Lower lobe of right lung (tissue), 2 donors: Measurements from ENCODE around the gene MSH5. TPM values are rescaled to one million over a fixed set of nuclear protein-coding genes. Genes with fewer than 3 reads are reported as not detected.

Experiments used
- ATAC-seq, 2 donors: fragments of 200-7000 bp; cut with Tn5 transposase; one replicate each; pipeline ENCODE4 v1.9.1; 2020 to 2022; ENCODE audit warnings: mild to moderate bottlenecking in 2 of 2, moderate library complexity in 2 of 2
- DNase-seq: peaks from one replicate; pipeline ENCODE4 v3.0.0-alpha.2; 2020
- H3K27ac ChIP-seq: fragments of 200-600 bp; one replicate; pipeline ENCODE4 v1.8.0; 2022
- H3K27me3 ChIP-seq: fragments of 200-600 bp; one replicate; pipeline ENCODE4 v1.8.0; 2022; ENCODE audit warnings: low read depth
- H3K36me3 ChIP-seq: fragments of 200-600 bp; one replicate; pipeline ENCODE4 v1.8.0; 2022; ENCODE audit warnings: mild to moderate bottlenecking
- H3K4me1 ChIP-seq: fragments of 200-600 bp; one replicate; pipeline ENCODE4 v1.8.0; 2022
- H3K4me3 ChIP-seq: fragments of 200-600 bp; one replicate; pipeline ENCODE4 v1.8.0; 2022; ENCODE audit warnings: mild to moderate bottlenecking
- H3K9me3 ChIP-seq: fragments of 200-600 bp; one replicate; pipeline ENCODE4 v1.8.0; 2022
- CTCF ChIP-seq: fragments of 200-600 bp; IDR thresholded peaks from one replicate; pipeline ENCODE4 v1.8.0; 2022; ENCODE audit warnings: antibody characterized with exemption, mild to moderate bottlenecking
- intact Hi-C: fragments of 100-400 bp; cut with DNase I; formaldehyde crosslinking; loops from one replicate; pipeline ENCODE4 v1.11.0; 2022
- total RNA-seq: library from RNA; stranded (reverse); fragmentation: NEBNext Ultra II Directional; extraction: Animal tissue kit (Norgen Biotek cat#: 25700); gene quantifications from one replicate; pipeline ENCODE4 v1.2.1, GENCODE V29; 2021
- donor health status: DM: no; HTN: yes; CAD: no; lungs with severe emphysema.

The MSH5 gene
- total RNA-seq, 1 donor from 2014 or later: 14.9 TPM

GRCh38 chr6:31692886-31693285 lies 46.9 kb upstream of the MSH5 start:
- DNase-seq: no peak
- H3K36me3 ChIP-seq: peaks cover 97% of the 10 kb centered on the region
- H3K4me3 ChIP-seq: no peak overlapping the region
- no peak for ATAC-seq
- H3K9me3 ChIP-seq: no peaks in the 10 kb centered on the region
- peaks cover 4% of the 10 kb centered on the region for H3K4me1 ChIP-seq
- no peak overlapping the region for H3K27ac ChIP-seq
- intact Hi-C loops: no loop called here
- H3K27me3 ChIP-seq: no peaks in the 10 kb centered on the region
- TF ChIP-seq CTCF: no peak

GRCh38 chr6:31693535-31693934 lies 46.3 kb upstream of the MSH5 start:
- Histone ChIP-seq H3K4me1 (peaks cover 4% of the 10 kb centered on the region), H3K27ac (no peak overlapping the region), H3K27me3 (no peaks in the 10 kb centered on the region), H3K36me3 (peaks cover 97% of the 10 kb centered on the region), H3K9me3 (no peaks in the 10 kb centered on the region), H3K4me3 (no peak overlapping the region)
- intact Hi-C loops: no loop called here
- ATAC-seq (no peak), DNase-seq (no peak)
- no peak for TF ChIP-seq CTCF

GRCh38 chr6:31697555-31697954 lies 42.2 kb upstream of the MSH5 start:
- DNase-seq (no peak), ATAC-seq (no peak)
- intact Hi-C loops: no loop called here
- no peak for TF ChIP-seq CTCF
- no peak overlapping the region for H3K27ac ChIP-seq
- peaks cover 82% of the 10 kb centered on the region for H3K36me3 ChIP-seq
- no peaks in the 10 kb centered on the region for H3K27me3 ChIP-seq
- H3K4me1 ChIP-seq: peaks cover 23% of the 10 kb centered on the region
- no peaks in the 10 kb centered on the region for H3K9me3 ChIP-seq
- H3K4me3 ChIP-seq: no peak overlapping the region

- intact Hi-C loops: no loop called here
- H3K27ac ChIP-seq: peak overlapping the region; percentile 98
- peaks cover 30% of the 10 kb centered on the region for H3K4me1 ChIP-seq
- H3K4me3 ChIP-seq: no peak overlapping the region
- H3K27me3 ChIP-seq: no peaks in the 10 kb centered on the region
- no peaks in the 10 kb centered on the region for H3K9me3 ChIP-seq
- no peak for TF ChIP-seq CTCF
- no peak for ATAC-seq
- peaks cover 49% of the 10 kb centered on the region for H3K36me3 ChIP-seq
- no peak for DNase-seq
Observed at GRCh38 chr6:31700740-31701401, 38.9 kb upstream of the MSH5 start.

- H3K27me3 ChIP-seq: no peaks in the 10 kb centered on the region
- intact Hi-C loops: no loop called here
- DNase-seq (no peak), ATAC-seq (peak in 1 of 2 donors; percentile 5)
- peaks cover 39% of the 10 kb centered on the region for H3K36me3 ChIP-seq
- no peaks in the 10 kb centered on the region for H3K9me3 ChIP-seq
- H3K27ac ChIP-seq: peak overlapping the region; percentile 98
- peaks cover 30% of the 10 kb centered on the region for H3K4me1 ChIP-seq
- TF ChIP-seq CTCF: no peak
- H3K4me3 ChIP-seq: peak overlapping the region; percentile 81
Observed at GRCh38 chr6:31701666-31702404, 38.0 kb upstream of the MSH5 start.
